ENCODE measurements around the gene MYLK.

Gene MYLK

GRCh38 chr3:123571973-123572365, 312.2 kb downstream of the MYLK start:
- Histone ChIP-seq H3K4me2 (ENCODE audit: low read depth, low read length, poor library complexity, severe bottlenecking) (no peak overlapping the region), H3K27me3 (ENCODE audit: insufficient read depth, low read length, poor library complexity, severe bottlenecking) (no peaks in the 10 kb centered on the region), H3K4me3 (ENCODE audit: low read length, poor library complexity, severe bottlenecking) (no peak overlapping the region), H3K9ac (ENCODE audit: low read depth, low read length, poor library complexity, severe bottlenecking) (no peak overlapping the region), H3K9me2 (replicated peaks; ENCODE audit: low read depth, low read length) (no peaks in the 10 kb centered on the region), H3K4me1 (ENCODE audit: insufficient read depth, low read length, poor library complexity, severe bottlenecking) (peaks cover 8% of the 10 kb centered on the region), H3K9me3 (ENCODE audit: insufficient read depth, low read depth, low read length) (no peaks in the 10 kb centered on the region), H4K20me1 (ENCODE audit: insufficient read depth, low read length, poor library complexity, severe bottlenecking) (no peaks in the 10 kb centered on the region), H3K36me3 (ENCODE audit: insufficient read depth, low read length) (peaks cover 4% of the 10 kb centered on the region; the same call in 1 of the 2 replicates), H3F3A (ENCODE audit: low read depth) (no peaks in the 10 kb centered on the region), H3K79me2 (ENCODE audit: insufficient read depth, low read length) (no peaks in the 10 kb centered on the region), H2AFZ (ENCODE audit: low read length) (no peak overlapping the region)
- TF ChIP-seq CTCF (conservative IDR thresholded peaks at IDR 0.05; ENCODE audit: low read length) = no peak
- TF ChIP-seq EZH2phosphoT487 (IDR thresholded peaks at IDR 0.05; ENCODE audit: borderline replicate concordance) = no peak

GRCh38 chr3:123571264-123571972, 312.7 kb downstream of the MYLK start:
- H3K4me1 ChIP-seq (ENCODE audit: insufficient read depth, low read length, poor library complexity, severe bottlenecking) = peaks cover 7% of the 10 kb centered on the region
- no peak overlapping the region for H3K4me3 ChIP-seq (ENCODE audit: low read length, poor library complexity, severe bottlenecking)
- H3K9me3 ChIP-seq (ENCODE audit: insufficient read depth, low read depth, low read length) = no peaks in the 10 kb centered on the region
- TF ChIP-seq EZH2phosphoT487 (IDR thresholded peaks at IDR 0.05; ENCODE audit: borderline replicate concordance) = no peak
- TF ChIP-seq CTCF (conservative IDR thresholded peaks at IDR 0.05; ENCODE audit: low read length) = no peak
- no peak overlapping the region for H3K9ac ChIP-seq (ENCODE audit: low read depth, low read length, poor library complexity, severe bottlenecking)
- no peak overlapping the region for H2AFZ ChIP-seq (ENCODE audit: low read length)
- H3K9me2 ChIP-seq (replicated peaks; ENCODE audit: low read depth, low read length) = no peaks in the 10 kb centered on the region
- no peaks in the 10 kb centered on the region for H3K79me2 ChIP-seq (ENCODE audit: insufficient read depth, low read length)
- no peaks in the 10 kb centered on the region for H3F3A ChIP-seq (ENCODE audit: low read depth)
- no peaks in the 10 kb centered on the region for H4K20me1 ChIP-seq (ENCODE audit: insufficient read depth, low read length, poor library complexity, severe bottlenecking)
- no peak overlapping the region for H3K4me2 ChIP-seq (ENCODE audit: low read depth, low read length, poor library complexity, severe bottlenecking)
- H3K36me3 ChIP-seq (ENCODE audit: insufficient read depth, low read length) = peaks cover 4% of the 10 kb centered on the region; the same call in 1 of the 2 replicates
- H3K27me3 ChIP-seq (ENCODE audit: insufficient read depth, low read length, poor library complexity, severe bottlenecking) = no peaks in the 10 kb centered on the region

- H3K9ac ChIP-seq (ENCODE audit: low read depth, low read length, poor library complexity, severe bottlenecking) = no peak overlapping the region
- no peak for TF ChIP-seq EZH2phosphoT487 (IDR thresholded peaks at IDR 0.05; ENCODE audit: borderline replicate concordance)
- no peak for TF ChIP-seq CTCF (conservative IDR thresholded peaks at IDR 0.05; ENCODE audit: low read length)
- H3K4me2 ChIP-seq (ENCODE audit: low read depth, low read length, poor library complexity, severe bottlenecking) = no peak overlapping the region
- H3K79me2 ChIP-seq (ENCODE audit: insufficient read depth, low read length) = no peaks in the 10 kb centered on the region
- H3K27me3 ChIP-seq (ENCODE audit: insufficient read depth, low read length, poor library complexity, severe bottlenecking) = no peaks in the 10 kb centered on the region
- no peak overlapping the region for H3K4me3 ChIP-seq (ENCODE audit: low read length, poor library complexity, severe bottlenecking)
- H3K36me3 ChIP-seq (ENCODE audit: insufficient read depth, low read length) = peaks cover 12% of the 10 kb centered on the region; the same call in 1 of the 2 replicates
- H3K9me3 ChIP-seq (ENCODE audit: insufficient read depth, low read depth, low read length) = no peaks in the 10 kb centered on the region
- H3F3A ChIP-seq (ENCODE audit: low read depth) = no peaks in the 10 kb centered on the region
- no peaks in the 10 kb centered on the region for H3K9me2 ChIP-seq (replicated peaks; ENCODE audit: low read depth, low read length)
- H2AFZ ChIP-seq (ENCODE audit: low read length) = no peak overlapping the region
- no peaks in the 10 kb centered on the region for H3K4me1 ChIP-seq (ENCODE audit: insufficient read depth, low read length, poor library complexity, severe bottlenecking)
- no peaks in the 10 kb centered on the region for H4K20me1 ChIP-seq (ENCODE audit: insufficient read depth, low read length, poor library complexity, severe bottlenecking)
These were observed 315.3 kb downstream of the MYLK start for GRCh38 chr3:123568875-123569274.

Data from Loucy (cell line).